Stimulated activated CD4-positive, alpha-beta T cell treated with anti-CD3 and anti-CD28 coated beads, Interleukin-12 subunit alpha, Interleukin-12 subunit beta, amount 100 ng/mL, for 48 hours (primary cell): ENCODE measurements around the gene PTPRG.

Experiments used
- DNase-seq, 3 donors: peaks; one replicate each; pipeline ENCODE4 v3.0.0-alpha.2; 2020; ENCODE audit warnings: low read depth in 2 of 3, low spot score in 1 of 3

Gene PTPRG

DNA sequence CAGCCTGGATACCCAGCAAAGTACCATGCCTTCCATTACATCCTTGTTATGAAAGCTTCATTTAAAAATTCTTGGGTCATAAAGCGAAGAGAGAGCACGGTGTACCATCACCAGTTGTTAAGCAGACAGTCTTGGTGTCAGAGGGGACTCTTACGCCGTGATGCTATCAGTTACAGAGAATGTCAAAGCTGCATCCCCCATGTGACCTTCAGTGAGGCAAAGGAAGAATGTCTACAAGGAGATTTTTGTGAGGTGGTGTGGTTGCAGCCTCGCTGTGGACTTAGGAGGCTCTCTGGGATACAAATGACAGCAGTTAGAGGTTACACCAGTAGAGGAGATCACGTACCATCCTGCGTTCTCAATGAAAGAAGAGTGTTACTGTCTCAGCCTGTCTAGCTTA, 533.7 kb downstream of the PTPRG start:
- DNase-seq = no peak

DNA sequence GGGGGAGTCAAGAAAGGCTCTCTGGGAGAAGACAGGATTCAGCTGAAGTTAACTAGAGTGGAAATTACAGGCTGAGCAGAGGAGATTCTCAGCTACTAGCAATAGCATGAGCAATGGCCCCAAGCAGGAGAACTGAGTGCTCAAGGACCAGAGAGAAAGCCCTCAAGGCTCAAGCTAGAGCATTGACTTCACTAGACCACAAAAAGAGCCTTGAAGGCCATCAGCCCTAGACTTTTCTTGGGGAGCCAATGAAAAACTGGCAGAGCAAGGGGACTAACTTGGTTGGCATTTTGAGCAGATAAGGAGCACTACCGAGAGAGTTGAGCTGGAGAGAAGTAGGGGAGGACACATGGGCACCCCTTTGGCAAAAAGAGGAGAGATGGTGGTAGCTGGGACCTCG, 534.4 kb downstream of the PTPRG start:
- DNase-seq = no peak

DNA sequence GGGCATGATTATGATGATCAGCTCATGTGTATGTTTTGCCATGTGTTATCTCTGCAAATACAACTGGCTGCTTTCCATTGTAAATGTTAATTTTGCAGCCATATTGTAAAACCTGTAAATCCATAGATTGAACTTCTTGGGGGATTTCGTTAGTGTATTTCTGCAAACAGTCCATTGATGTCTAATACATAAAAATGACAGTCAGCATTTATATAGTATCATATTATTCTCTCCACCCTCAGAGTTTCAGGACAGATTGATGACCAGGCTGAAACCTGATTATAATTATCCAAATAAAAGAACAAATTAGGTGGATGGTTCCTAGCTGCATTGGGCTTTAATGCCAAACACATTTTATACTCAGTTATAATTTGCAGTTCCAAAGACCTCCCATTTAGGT, 535.1 kb downstream of the PTPRG start:
- DNase-seq = no peak

DNA sequence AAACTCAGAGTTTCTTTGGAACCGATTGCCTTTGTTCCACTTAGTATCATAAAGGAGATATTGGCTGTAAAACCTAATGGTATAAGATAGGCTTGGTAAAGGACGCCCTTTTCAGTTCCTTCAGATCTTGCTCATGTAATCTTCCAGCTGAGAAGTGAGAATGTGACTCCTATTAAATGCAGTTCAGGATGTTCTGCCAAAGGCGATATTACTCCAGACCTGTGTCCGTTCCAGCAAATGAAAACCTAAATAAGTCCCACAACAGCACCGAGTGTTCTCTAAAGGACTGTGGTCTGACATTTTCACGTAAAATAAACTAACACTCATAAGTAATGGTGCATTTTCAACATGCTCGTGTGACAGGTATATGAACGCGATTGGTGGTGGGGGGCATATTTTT, 535.8 kb downstream of the PTPRG start:
- no peak for DNase-seq

DNA sequence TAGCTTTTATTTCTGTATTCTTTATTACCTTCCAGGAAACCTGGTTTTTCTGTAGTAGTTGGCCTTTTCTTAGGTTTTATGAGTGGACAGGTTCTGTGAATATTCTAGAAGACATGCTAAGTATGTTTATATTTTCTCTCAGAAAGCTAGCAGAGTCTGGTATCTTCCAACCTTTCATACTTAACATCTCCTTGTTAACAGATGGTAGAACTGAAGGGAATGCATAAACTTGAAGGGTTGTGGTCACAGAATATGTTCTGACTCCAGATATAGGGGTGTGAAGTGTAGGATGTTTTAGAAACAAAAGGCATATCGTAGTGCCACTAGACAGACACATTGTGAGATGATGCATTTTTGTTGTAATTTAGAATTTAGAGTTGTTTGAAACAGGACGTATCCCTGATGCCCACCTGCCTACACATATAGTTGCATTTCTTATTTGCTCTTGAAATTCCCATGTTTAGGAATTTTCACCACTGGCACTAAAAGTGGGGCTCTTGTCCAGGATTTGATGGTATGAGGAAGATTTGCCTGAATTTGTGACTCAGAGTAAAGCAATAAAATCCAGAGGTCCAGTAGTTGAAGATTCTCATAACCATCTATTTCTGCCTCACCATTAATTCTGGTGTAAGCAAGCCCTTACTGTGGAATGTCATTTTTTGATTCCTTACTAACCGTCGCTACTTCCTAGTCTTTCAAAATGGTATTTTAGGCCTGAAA, 537.4 kb downstream of the PTPRG start:
- DNase-seq = no peak

DNA sequence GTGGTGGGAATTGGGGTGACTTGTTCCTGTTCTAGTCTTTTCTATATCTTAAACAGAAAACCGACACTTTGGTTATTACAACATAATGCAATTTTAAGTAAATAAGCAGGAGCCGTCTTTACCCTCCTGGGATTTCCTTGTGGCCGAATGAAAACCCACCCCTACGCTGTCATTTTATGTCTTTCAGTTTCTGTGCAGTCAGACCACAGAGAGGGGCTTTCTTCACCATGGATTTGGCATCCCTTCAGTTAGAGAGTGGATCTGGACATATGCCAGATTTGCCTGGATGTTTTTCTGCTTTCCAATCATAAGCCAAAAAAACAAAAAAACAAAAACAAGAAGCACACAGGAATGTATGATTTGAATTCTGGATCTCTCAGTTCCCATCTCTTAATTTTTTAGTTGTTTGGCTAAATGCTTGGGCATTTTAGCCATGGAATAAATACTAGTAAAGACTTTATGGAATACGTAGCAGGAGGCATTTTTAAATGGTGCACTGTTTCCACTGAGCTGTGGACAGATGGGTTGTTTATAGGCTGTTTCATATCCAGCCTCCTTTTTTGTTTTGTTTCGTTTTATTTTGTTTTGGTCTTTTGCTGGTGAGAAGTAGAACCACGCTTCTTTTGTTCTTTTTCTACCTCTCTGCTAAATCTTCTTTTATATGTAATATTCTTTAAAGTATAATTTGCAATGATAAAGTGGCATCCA, 539.1 kb downstream of the PTPRG start:
- no peak for DNase-seq

DNA sequence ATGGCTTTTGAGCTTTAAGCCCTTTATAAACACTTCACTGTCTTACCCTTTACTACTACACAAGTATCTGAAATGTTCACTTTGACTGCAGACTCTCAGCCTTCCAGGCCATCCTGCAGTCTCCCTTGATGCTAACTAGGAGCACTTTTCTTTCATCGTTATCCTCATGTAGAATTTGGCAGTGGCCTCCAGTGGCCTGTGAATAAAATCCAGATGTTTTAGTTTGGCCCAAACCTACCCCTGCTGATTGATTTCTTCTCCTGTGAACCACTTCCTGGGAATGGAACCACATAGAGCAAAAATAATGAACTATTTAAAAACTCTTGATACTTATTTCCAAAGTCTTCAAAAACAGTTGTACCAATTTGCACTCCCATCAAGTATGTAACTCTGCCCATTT, 540.1 kb downstream of the PTPRG start:
- DNase-seq = no peak

DNA sequence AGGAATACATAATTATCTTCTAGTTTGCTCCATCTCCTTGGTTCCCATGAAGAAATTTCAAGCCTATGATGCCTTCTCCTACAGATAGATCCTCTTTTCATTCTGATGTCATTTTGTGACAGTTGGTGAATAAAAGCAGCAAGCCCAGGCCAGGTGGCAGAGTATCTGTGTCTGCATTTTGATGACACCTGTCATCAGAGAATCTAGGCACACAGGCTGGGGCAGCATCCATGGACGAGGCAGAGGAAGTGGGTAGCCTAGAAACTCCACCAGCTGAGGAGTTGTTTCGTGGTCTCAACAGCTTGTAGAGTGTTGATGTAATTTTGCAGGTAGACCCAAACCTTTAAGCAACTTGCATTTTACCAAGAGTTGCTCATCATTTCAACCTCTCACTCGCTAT, 542.2 kb downstream of the PTPRG start:
- no peak for DNase-seq

DNA sequence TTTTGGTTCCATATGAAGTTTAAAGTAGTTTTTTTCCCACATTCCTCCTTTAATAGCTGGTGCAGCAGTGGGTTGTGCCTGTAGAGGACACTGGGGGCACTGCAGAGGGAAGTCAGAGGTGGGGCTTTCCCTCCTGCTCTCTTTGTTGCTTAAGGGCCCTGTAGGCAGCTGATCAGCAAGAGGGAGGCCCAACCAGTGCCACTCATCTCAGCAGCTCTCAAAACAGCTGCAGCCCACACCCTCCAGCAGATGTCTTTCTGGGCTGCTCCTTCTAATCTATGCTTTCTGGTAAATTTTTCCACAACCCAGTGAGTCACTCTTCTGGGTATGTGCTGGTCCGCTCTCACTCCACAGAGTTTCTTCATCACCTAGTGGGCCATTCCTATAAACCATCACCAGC, 548.2 kb downstream of the PTPRG start:
- DNase-seq = no peak

DNA sequence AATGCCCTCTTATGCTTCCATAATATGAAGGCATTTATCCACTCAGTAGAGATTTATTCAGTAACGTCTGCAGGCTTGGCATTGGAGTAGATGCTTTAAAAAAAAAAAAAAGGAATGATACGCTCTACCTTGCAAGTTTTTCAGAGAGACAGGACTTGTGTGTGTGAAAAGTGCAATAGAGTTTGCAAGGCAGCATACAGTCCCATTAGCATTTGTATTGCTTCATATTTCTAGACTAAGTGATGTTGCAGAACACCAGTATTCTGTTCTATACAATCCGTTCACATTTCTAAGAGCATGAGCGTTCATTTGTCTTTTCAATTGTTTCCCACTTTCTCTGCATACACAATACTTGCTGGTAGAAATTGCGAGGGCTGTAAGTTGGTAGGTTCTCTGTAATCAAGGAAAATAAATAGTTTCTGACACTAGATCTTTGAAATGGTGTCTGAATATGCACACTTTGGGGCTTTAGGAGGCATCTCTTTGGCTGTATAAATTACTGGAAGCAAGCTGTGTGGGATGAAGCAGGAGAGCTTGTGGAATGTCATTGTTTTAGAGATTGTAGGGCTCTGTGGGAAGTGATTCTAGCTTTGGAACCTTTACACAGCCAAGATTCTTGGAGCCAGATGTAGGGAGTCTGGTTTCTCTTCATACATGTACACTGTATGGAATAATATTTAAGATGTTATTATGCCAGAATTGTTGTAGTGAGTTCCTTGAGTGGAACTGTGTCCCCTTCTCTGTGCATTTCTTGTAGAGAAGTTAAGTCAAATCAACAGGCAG, 549.3 kb downstream of the PTPRG start:
- DNase-seq = no peak

DNA sequence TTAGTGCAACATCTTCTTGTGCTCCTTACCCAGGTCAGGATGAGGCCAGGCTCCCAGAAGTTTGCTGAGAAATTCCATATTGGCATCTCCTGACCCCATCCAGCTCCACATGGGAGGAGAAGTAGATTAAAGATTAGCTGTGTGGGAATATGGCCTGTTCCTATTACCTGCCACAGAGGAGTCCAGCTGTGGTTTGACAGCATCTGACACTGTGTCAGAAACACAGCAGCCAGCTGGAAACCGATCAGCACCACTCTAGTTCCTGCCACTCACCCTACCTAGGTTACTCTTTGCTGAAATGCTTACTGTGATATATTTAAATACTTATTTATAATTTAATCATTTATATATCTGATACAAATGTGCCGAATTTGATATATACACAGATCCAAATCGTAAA, 551.7 kb downstream of the PTPRG start:
- no peak for DNase-seq

DNA sequence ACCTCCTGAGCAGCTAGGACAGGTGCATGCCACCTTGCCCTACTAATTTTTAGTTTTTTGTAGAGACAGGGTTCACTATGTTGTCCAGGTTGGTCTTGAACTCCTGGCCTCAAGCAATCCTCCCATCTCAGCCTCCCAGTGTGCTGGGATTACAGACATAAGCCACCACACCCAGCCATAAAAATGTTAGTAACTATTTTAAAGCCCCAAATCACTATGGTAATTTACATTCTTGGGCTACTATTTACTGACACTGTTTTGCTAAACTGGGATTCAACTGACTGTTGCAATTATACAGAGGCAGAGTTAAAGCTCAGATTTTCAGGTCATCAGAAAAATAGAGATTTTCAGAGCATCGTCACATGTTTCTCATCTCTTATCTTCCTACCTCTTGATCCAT, 553.4 kb downstream of the PTPRG start:
- no peak for DNase-seq

DNA sequence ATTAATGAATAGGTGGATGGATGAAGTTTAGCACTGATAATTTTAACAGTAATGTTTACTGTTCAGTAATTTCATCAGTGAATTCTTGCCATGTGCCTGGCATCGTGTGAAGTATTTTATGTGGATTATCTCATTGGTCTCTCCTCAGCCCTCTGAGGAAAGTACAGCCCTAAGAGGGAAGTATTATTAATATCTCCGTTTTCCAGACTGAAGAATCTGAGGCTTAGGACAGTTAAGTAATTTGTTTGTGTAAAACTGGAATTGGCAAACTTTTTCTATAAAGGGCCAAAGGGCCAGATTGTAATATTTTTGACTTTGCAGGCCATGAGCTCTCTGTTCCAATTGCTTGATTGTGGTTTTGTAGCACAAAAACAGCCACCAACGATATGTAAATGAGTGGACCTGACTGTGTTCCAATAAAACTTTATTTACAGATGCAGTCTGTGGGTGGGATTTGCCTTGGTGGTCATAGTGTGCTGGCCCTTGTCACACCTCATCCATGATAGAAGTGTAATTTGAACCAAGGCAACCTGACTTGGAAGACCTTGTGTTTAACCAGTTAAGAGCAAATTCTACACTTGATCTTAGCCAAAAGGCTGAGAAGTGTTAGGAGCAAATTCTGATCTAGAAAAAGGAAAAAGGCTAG, 556.7 kb downstream of the PTPRG start:
- no peak for DNase-seq

DNA sequence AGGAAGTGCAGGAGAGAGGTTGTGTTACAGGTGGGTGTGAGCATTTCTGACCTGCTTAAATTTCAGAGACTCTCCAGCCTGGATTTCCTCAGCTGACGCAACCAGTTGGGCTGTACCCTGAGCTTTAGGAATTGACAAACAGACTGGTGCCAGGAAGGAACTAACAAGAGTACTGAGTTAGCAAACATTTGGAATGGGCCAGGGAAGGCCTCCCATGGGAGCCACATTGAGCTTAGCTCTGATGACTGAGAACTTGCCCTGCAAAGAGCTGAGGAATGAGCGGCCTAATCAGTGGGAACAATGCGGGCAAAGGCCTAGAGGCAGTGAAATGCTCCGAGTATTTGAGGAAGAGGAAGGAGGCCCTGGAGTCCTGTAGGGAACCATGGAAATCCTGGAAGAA, 557.8 kb downstream of the PTPRG start:
- no peak for DNase-seq

DNA sequence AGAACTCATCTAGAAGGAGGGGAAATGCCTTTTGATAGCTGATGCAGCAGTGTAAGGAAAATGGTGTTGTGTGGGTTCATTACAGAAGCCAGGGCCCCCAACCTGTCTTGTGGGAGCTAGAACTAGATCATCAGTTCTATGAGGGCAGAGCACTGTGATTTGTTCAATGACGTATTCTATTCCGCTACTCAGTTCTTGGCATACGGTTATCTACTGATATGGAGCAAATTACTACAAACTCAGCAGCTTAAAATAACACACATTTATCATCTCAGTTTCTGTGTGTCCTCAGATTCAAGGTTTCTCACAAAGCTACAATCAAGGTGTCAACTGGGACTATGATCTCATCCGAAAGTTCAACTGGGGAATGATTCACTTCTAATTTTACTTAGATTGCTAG, 561.4 kb downstream of the PTPRG start:
- DNase-seq = no peak

DNA sequence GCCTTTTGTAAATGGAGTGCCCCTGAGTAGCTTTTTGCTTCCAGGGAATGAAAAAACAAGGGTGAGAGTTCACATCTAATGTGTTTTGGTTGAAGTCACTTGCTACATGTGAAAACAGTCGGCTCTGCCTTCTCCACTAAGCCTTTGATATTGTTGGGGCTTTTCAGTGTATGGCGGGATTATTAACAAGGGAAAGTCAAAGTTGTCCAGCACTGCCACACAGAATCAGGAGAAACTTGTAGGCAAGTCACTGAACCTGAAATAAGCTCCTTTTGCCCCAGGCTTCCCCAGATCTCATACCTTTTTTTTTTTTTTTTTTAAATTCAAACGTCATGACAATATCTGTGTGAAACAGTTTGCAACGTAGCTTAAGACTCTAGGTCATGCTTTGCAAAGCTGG, 564.0 kb downstream of the PTPRG start:
- no peak for DNase-seq

DNA sequence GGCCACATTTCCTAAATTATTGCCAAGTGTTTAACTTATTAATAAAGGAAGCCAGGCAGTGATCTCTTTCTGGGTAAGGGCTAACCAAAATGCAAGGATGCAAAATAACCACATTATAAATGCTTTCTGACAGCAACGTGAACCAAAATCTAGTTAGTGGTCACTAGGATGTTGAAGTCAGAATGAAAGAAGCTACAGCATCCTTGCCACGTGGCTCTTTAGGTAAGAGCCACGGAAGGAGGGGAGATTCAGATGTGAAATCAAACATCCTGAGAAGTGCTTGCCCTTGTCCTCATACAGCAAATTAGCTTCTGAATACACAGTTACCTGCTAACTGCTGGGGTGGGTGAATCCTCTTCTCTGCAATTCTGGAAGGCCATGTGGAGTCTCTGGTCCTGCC, 565.7 kb downstream of the PTPRG start:
- DNase-seq = no peak

DNA sequence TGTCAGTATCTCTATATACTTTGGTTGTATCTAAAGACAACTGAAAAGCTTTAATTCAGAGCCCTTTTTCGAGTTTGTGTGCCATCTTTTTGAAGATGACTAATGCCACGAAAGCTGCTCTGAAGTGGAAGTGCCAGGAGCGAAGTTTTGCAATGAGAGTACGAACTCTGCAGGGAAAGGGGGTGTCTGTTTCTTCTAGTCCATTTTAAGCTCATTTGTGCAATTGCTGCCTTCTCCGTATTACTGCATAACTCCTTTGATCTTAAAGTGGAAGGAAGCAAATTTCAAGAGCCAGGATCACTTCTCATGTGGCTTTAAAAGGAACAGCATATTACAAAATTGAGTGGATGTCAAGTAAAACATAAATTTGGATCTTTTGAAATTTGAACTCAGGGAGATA, 566.7 kb downstream of the PTPRG start:
- no peak for DNase-seq

DNA sequence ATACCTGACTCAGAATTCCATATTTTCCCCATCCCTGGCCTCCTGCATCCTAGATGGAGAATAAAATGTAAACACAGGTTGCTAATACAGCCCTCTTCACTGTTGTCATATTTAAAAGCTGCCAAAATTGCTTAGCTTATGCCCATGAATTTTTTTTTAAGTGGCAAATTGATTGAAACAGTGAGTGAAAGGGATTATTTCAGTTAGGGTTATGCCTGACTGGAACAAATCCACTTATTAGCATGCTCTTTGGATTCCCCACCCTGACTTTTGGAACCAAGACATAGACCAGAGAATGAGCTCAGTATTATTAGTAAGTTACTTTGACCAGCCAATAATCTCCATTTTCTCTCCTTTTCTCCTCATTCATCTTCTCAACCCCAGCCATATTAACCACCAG, 567.3 kb downstream of the PTPRG start:
- no peak for DNase-seq

DNA sequence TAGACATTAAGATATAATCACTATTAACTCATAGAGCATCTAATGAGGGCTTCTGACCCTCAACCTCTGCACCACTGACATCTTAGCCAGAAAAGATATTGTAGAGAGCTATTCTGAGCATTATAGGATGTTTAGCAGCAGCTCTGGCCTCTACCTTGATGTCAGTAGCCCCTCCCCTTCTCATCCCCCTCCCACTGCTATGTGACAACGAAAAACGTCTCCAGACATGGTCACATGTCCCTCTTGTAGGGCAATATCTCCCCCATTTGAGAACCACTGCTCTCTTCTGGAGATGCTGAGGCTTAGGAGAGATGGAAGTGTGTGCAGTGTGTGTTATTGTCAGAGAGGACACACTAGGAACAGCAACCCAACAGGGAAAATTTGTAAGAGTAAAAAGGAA, 569.7 kb downstream of the PTPRG start:
- no peak for DNase-seq

DNA sequence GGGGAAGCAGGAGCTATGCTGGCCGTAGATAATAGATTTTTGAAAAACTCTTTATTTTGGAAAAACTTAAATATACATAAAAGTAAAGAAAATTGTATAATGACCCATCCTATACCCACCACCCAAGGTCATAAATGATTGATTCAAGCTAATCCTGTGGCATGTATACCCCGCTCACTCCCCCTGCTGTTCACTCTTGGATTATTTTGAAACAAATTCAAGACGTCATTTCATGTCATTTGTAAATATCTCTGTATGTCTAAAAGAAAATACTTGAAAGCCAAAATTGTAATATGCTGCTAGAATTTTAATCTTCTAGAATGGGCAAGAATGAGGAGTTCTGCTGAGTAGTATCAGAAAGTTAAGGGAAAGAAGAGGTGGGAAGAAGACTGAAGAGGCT, 570.2 kb downstream of the PTPRG start:
- no peak for DNase-seq
